Measurements from ENCODE around the gene ATXN7L1.

Gene ATXN7L1

GRCh38 chr7:105639667-105640493 lies 236.5 kb downstream of the ATXN7L1 start:
- no peak for DNase-seq

- DNase-seq, result no peak
Observed at GRCh38 chr7:105638902-105639495, 237.4 kb downstream of the ATXN7L1 start.

GRCh38 chr7:105638334-105638733 lies 238.1 kb downstream of the ATXN7L1 start:
- DNase-seq, result no peak

- no peak for DNase-seq
Observed at GRCh38 chr7:105637755-105638154, 238.6 kb downstream of the ATXN7L1 start.

DNA sequence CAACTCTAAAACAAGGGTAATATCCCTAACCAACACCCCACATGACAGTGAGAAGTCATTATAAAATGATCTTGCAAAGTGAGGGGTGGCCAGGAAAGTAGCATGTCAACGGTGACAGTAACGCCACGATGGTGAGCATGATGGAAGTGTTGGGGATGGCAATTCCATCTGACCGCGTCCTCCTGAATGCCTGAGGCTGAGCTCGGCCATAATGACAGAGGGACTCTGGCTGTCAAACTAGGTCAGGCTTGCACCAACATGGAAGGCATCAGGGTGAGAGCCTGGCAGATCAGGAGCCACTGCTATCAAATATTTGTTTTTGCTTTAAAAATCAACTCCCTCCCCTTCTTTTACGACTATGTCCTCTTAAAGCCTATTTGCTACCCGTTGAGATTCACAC lies 239.4 kb downstream of the ATXN7L1 start:
- DNase-seq, result no peak

GRCh38 chr7:105635197-105635596 lies 241.2 kb downstream of the ATXN7L1 start:
- no peak for DNase-seq

- no peak for DNase-seq
Observed at GRCh38 chr7:105625986-105626385, 250.4 kb downstream of the ATXN7L1 start.

DNA sequence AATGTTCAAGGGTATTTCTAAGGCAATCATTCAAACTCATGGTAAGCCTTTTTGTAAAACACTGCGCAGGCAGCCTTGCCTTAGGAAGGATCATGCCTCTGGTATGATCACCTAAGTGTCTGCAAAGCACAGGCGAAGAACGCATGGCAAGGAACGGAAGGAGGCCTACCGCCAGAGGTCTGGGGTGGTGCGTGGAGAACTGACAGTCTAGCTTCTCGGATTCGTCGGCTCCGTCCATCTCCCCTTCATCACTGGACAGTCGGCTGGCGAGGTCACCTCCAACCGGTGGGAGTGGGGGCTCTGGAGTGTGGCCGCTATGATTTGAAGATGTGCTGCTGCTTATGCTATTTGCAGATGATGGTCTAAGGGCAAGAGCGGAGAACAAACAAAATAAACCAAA lies 252.5 kb downstream of the ATXN7L1 start:
- DNase-seq, result no peak

DNA sequence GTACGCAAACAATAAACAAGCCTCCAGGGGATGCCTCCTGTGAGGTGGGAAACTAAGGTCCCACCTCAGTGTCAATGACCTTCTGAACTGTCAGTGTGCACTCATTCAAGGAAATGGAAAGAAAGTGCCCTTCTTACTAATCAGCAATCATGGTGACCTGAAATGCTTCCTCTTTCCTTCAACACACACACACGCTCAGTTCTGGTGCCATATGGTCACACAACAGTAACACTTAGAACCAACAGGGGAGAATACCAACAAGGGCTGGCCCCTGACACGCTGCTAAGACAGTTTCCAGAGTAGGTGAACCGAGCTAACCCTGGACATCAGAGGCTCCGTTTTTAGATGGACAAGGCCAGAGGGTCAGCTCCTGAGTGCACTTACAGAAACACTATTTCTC lies 253.0 kb downstream of the ATXN7L1 start:
- no peak for DNase-seq

GRCh38 chr7:105622106-105622731 lies 254.2 kb downstream of the ATXN7L1 start:
- DNase-seq, result no peak

GRCh38 chr7:105621617-105622016 lies 254.8 kb downstream of the ATXN7L1 start:
- DNase-seq, result no peak

DNA sequence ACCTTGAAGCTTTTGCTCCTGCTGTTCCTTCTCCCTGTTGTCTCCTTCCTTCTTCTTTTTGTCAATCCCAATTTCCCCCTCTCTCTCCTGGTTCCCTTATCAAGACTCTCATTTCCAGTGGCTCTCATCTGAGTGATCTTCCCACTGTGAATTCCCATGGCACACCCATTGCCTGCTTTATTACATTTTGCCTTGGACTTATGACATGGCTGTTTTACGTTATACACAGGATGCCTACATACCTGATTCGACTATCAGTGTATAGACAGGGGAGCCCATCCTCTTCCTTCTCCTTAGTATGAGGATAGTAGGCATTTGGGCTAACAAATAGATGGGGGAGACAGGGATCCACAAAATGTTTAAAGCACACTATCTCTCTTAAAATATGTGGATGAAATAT lies 255.2 kb downstream of the ATXN7L1 start:
- no peak for DNase-seq

DNA sequence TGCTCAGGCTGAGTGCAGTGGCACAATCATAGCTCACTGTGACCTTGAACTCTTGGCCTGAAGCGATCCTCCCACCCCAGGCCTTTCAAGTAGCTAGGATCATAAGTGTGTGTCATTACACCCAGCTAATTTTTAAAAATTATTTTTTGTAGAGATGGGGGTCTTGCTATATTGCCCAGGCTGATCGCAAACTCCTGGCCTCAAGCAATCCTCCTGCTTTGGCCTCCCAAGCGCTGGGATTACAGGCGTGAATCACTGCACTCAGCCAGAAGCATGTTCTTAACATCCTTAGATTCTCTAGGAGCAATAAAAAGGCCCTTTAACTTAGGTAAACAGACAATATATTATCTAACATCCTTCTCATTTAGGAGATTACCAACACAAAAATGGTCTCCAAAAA lies 256.8 kb downstream of the ATXN7L1 start:
- DNase-seq, result no peak

GRCh38 chr7:105618016-105618296 lies 258.4 kb downstream of the ATXN7L1 start:
- DNase-seq, result no peak

DNA sequence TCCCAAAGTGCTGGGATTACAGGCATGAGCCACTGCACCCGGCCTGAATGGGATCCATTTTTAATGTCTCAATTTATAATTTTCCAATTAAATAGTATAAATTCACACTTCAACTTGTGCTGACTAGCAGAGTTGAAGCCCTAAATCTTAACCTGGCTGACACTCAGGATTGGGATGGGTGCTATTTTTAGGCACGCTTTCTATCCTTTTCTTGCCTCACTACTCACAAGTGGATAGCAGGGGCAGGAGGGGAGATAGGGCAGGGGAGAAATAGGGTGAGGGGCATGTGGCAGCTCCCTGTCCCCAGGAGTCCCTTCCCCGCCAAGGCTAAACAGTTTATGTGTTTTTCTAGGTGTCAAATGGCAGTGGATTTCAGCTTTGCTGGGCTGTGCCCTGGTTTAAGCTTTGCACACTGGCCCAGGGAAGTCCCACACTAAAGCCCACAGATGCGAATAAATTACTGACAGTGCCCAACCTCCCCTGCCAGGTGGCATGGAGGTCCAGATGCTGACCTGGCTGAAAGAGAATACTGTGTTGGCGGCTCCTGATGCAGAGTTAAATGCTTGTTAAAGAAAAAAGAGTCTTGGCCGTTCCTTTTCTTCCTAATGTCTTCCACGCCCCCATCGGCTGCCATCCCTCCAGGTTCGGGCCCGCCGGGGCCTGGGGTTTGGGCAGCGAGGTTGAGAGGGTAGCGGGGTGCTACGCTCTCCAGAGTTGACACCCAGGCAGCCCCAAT lies 259.0 kb downstream of the ATXN7L1 start:
- DNase-seq, result no peak

GRCh38 chr7:105614341-105614840 lies 262.0 kb downstream of the ATXN7L1 start:
- DNase-seq, result no peak

DNA sequence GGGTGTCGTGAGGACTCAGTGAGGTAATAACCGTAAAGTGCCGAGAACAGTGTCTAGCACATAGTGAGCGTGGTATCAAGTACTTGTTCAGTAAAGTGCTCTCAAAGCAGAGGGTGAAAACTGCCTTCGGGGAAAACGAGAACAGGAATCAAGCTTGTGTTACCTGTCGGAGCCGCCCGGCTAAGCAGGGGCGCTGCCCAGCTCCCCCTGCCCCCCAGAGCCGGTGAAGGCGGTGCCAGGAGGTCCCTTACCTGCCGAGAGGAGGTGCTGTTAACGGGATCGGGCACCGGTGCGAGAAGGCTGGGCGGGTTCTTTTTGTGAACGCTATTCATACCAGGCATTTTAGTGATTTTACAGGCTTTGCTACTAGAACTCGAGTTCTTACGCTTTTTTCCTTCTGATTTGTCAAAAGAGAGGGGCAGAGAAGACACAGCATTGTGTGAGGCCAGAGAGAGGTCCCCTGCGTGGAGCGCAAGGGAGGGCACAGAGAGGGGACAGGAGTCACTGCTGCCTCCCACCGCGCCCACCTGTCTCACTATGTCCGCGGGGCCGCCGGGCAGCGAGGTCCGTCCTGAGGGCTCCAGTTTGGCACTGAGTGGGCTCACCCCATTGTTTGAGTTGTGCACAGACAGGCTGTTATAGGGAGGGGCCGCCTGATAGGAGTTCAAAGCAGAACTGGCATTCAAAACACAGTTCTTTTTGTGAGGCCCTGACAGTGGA lies 262.6 kb downstream of the ATXN7L1 start:
- DNase-seq, result no peak

GRCh38 chr7:105612806-105613205 lies 263.6 kb downstream of the ATXN7L1 start:
- DNase-seq, result no peak

GRCh38 chr7:105611856-105612775 lies 264.3 kb downstream of the ATXN7L1 start:
- DNase-seq, result no peak

GRCh38 chr7:105610165-105610930 lies 266.1 kb downstream of the ATXN7L1 start:
- no peak for DNase-seq
